Tongue (tissue), 2 donors: ENCODE results near the gene SLC39A5. TPM values are rescaled to one million over a fixed set of nuclear protein-coding genes. Genes with fewer than 3 reads are reported as not detected.
A peak's percentile ranks its signal among the peaks of the same experiment; 100 is the strongest.
"Not testable (repeated sequence)": the region's sequence is repeated elsewhere in the genome, so short reads cannot be mapped to it uniquely, and the experiment has no call there.

Experiments used
- DNase-seq: peaks from one replicate; pipeline ENCODE4 v3.0.0-alpha.2; 2015
- total RNA-seq: library from RNA; depleted of rRNA; stranded (reverse); fragments of >200 nt; gene quantifications from one replicate; pipeline ENCODE4 v1.2.3, GENCODE V29; 2014

SLC39A5 gene
- total RNA-seq, 1 donor from 2014 or later: 0.31 TPM

GRCh38 chr12:56247923-56248322 is 18.1 kb downstream of the SLC39A5 start:
- DNase-seq: no peak

DNA sequence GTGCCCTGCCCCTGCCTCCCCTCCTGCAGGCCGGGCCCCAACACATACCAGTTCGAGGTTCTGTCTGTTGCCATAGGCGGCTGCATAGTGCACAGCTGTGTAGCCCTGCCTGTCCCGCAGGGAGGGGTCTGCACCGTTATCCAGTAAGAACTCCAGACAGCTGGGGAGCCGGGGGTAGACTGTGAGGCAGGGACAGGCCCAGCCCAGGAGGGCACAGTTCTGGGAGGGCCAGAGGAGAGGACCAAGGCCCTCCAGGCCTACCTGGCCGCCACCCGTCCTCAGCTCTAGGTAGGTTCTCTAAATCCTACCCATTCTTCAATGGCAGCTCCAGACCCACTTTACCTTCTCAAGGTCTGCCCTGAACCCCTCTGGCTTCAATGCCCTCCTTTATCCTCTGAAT is 18.9 kb downstream of the SLC39A5 start:
- no peak for DNase-seq

DNA sequence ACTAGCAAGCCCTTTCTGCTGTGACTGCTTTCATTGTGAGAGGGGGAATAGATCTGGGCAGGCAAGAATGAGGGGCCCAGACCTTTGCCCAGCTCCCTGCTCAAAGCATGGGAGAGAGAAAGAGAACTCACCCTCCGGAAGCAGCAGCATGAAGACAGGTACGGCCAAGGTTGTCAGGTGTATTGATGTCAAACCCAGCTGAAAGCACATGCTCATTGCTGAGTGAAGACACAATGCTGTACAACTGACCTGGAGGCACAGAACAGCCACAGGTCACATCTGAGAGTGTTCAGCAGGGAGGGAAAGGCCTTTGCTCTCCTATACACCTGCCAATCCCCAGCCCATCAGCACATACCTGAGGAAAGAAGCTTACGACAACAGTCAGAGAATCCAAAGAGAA is 22.8 kb downstream of the SLC39A5 start:
- no peak for DNase-seq

GRCh38 chr12:56253091-56253490 is 23.2 kb downstream of the SLC39A5 start:
- no peak for DNase-seq

DNA sequence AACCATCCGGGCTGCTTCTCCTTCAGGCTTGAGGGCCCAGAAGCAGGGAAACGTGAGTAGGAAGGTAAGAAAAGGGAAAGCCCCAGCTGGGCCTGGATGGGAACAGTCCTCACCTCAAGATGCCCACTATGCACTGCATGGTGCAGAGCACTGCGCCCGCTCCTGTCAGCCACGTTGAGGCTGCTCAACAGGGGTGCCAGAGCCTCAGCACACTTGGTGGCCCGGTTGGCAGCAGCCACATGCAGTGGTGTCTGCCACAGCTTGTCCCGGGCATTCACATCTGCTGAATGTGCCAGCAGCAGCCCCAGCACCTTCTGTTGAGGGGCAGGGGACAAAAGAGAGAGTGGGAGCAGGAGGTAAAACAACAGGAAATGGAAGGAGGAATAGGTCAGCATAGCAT is 25.8 kb downstream of the SLC39A5 start:
- no peak for DNase-seq

DNA sequence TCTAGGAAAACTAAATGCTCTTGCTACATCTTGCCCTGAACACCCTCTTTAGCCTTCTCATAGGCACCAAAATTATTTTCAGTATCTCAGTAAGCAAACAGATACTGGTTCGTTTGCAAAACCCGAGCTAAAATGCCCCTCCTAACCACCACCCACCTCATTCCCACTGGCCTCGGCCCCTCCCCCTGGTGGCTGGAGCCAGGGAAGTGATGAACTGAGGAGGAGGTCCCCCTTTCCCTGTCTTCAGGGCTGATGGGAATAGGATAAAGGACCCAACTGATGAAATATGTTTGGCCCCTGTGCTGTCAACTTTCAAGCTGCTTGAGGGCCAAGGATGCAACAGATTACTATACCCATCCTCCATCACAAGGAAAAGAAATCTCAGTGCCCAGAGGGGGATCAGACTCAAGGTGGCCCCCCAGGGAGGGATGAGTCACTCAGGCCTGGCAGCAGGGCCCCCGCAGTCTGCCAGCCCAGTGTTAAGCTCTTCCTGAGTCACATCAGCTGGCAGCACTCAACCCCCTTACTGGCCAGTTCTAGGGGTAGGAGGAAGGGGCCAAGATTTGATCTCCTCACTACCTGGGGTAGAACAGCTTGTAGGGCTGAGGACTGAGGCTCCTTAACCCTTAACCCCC is 26.6 kb downstream of the SLC39A5 start:
- DNase-seq: no peak

- no peak for DNase-seq
Observed at GRCh38 chr12:56257071-56257470, 27.2 kb downstream of the SLC39A5 start.

- peak; percentile 46 for DNase-seq
Observed at GRCh38 chr12:56257491-56258067, 27.7 kb downstream of the SLC39A5 start.

- peak; percentile 92 for DNase-seq
Observed at GRCh38 chr12:56258068-56258819, 28.4 kb downstream of the SLC39A5 start, which contains the start of gene ANKRD52. Gene ANKRD52 (minus strand): TSS chr12:56258384. CDS start chr12:56258269, 115 bp downstream.

DNA sequence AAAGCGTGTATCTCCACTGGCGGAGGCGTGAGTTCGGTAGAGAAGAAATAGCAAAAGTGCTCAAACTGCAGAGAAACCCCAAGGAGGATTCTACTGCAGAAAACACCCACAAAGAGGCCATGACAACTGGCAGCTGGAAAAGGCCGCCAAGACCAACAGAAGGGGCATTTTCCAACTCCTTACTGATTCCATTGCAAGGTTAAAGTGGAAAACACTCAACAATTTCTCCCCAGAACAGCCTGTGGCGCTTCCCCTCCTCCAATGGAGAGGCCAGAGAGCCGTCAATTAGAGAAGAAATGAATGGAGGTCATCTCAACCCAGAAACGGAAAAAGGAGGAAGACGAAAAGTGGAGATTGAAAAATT is 29.0 kb downstream of the SLC39A5 start:
- DNase-seq: no peak

DNA sequence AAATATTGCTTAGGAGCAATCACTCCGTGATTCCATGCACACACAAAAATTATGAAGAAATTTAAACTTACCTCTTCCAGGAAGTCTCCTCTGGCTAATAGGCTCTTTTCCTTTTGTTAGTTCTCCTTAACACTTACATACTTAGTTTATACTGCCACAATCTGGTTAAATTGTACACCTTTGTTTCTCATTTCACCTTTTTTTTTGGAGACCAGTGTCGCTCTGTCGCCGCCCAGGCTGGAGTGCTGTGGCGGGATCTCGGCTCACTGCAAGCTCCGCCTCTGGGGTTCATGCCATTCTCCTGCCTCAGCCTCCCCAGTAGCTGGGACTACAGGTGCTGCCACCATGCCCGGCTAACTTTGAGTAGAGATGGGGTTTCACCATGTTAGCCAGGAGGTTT is 30.5 kb downstream of the SLC39A5 start:
- no peak for DNase-seq

- DNase-seq: no peak
Observed at GRCh38 chr12:56260921-56261320, 31.1 kb downstream of the SLC39A5 start.

DNA sequence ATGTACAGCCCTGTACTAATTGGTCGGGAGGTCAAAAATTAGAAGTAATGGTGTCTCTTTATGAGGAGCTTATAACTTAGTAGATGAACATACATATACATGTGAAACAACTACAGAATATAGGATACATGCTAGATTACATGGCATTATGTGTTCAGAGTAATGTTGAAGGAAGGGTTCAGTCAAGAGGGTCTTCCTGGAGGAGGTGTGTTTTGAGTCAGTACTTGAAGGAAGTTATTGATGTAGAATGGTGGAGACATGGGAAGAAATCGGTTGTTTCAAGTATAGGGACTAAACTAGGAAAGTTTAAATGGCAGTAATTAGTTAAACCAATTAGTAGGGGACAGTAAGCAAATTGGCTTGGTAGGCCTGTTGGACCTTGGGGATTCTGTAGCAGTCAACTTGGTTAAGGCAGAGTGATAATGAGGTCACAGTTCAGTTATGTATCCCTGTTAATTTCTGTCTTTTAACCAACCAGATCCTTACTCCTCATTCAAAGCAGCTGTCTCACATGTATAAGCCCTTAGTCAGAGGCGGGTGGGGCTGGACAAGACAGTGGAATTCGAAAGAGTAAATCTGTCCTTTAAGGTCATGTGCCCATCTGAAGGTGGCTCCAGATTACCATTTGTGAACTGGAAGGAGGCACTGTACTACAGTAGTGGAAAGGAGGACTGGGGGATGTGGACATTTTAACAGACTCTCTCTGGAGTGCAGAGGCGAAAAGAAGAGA is 31.8 kb downstream of the SLC39A5 start:
- DNase-seq: peak; percentile 56

GRCh38 chr12:56262955-56263354 is 33.1 kb downstream of the SLC39A5 start:
- DNase-seq: not testable (repeated sequence)

DNA sequence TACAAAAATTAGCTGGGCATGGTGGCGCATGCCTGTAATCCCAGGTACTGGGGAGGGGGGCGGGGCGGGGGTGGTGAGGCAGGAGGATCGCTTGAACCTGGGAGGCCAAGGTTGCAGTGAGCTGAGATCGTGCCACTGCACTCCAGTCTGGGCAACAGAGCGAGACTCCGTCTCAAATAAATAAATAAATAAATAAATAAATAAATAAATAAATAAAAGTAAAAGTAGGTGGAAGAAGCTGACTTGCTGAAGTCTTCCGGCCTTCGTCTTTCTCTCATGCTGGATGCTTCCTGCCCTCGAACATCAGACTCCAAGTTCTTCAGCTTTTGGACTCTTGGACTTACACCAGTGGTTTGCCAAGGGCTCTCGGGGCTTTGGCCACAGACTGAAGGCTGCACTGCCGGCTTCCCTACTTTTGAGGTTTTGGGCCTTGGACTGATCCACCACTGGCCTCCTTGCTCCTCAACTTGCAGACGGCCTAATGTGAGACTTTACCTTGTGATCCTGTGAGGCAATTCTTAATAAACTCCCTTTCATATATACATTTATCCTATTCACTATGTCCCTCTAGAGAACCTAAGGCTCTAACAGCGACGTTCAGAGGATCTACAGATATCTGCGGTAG is 36.3 kb downstream of the SLC39A5 start:
- not testable (repeated sequence) for DNase-seq

DNA sequence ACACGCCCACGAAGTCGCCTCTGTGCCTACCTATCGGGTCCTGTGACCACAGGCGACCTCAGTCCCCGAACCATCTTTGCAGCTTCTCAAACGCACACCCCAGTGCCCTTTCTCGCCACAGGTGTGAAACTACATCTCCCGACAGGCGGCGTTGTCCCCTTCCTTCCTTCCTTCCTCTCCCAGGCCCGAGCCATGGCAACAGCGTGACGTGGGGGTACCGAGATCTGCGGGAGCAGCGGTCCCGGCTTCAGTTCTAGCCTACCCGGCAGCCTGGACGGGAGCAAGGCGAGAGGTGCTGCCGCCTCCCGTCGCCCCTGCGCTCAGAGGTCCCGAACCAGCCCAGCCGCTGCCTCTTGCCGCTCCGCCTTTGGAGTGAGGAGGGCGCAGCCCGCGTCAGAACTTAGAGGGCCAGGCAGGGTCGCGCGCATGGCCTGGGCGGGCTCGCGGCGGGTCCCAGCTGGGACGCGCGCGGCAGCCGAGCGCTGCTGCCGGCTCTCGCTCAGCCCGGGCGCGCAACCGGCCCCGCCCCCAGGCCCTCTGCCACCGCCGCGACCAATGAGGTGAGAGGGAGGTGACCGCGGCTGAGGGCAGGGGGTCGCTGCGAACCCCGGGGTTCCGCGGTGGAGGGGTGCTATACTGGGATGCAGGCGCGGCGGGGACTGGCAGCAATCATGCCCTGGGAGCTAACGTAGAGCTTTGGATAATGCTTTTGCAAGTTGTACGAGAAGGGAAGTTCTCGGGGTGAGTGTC is 37.0 kb downstream of the SLC39A5 start, which contains the start of gene COQ10A:
COQ10A (plus strand) TSS at position 250 of the 750 bp plus-strand sequence; CDS start at position 427, 177 bp downstream.
- peak; percentile 95 for DNase-seq

DNA sequence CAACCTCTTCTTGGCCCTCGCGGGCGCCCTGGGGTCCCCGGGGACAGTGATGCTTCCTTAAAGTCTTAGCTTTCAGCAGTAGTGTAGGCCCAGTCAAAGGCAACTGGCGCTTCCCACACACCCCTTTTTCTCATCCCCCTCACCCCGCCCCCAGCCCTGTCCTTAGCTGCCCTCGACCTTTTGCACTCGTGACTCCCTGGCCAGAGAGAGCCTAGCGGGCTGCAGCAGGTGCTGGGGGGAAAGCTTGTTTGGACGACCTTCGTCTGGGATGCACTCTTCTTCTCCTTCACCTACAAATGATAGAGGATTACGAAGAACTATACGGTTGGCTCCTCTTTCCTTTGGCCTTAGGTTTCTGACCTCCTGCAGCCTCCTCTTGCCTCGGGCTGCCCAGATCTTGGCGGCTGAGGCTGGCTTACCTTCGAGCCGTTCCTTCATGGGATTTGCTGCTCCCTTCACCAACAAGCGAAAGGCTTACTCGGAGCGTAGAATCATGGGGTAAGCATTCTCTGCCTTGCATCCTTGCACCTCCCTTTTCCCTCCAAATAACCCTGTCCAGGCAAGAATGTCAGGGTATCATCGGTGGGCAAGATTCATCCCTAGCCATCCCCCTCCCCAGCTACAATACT is 37.7 kb downstream of the SLC39A5 start:
- no peak for DNase-seq

GRCh38 chr12:56271031-56271430 is 41.2 kb downstream of the SLC39A5 start:
- peak; percentile 58 for DNase-seq

DNA sequence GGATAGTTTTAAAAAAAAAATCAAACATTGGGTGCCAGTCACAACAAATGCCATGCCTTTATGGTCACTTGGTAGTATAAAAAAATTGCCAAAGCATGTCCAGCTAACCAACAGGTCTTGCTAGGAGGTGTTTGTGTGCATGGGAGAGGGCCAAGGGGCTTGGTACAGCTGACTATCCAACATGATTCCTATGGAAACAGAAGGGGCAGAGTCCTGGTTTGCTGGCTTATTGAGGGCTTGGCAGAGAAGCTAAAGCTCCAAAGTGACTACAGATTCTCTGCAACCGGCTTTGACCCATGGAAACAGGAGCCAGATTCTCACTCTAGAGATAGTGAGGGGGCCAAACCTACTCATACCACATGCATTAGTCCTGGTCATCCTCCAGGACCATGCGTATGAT is 42.6 kb downstream of the SLC39A5 start:
- not testable (repeated sequence) for DNase-seq

- DNase-seq: no peak
Observed at GRCh38 chr12:56274299-56274698, 44.4 kb downstream of the SLC39A5 start.

- DNase-seq: no peak
Observed at GRCh38 chr12:56278905-56279304, 49.1 kb downstream of the SLC39A5 start.
